HG03196 (cell line): ENCODE measurements around the gene SMURF1.
"Not testable (repeated sequence)": the region's sequence is repeated elsewhere in the genome, so short reads cannot be mapped to it uniquely, and the experiment has no call there.

Experiments
- ATAC-seq: cut with Tn5 transposase; IDR thresholded peaks from one replicate; pipeline ENCODE4 v1.9.1; 2021; ENCODE audit not compliant: unreplicated experiment

SMURF1 gene

GRCh38 chr7:99143853-99144672 is at the start of gene SMURF1:
Gene SMURF1 (minus strand): TSS chr7:99144108. CDS start chr7:99143780, 328 bp downstream.
- peak; percentile 86 for ATAC-seq

DNA sequence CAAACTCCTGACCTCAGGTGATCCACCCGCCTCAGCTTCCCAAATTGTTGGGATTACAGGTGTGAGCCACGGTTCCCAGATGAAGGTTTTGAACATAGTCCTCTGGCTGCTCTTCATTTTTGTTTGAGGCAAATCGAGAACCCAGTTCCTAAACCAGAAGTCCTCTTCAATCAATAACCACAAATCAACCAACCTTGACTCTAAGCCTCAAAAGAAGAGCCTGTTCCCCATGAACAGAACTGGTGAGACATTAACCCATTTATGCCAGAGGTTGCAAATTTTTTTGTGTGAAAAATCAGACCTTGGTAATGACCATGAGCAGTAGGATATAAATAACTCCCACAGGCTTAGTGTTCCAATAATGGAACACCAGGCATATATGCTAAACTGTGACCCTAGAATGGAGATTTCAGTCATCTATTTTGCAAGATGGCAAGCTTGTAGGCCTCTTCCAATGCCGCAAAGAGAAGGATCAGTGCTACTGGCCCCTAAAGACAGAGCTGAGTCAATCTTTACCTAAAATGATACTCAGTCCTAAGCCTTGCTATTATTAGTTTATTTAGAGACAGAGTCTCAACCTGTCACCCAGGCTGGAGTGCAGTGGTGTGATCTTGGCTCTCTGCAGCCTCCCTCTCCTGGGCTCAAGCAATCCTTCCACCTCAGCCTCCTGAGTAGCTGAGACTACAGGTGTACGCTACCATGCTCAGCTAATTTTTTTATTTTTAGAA is 48.1 kb upstream of the SMURF1 start:
- ATAC-seq, result no peak

DNA sequence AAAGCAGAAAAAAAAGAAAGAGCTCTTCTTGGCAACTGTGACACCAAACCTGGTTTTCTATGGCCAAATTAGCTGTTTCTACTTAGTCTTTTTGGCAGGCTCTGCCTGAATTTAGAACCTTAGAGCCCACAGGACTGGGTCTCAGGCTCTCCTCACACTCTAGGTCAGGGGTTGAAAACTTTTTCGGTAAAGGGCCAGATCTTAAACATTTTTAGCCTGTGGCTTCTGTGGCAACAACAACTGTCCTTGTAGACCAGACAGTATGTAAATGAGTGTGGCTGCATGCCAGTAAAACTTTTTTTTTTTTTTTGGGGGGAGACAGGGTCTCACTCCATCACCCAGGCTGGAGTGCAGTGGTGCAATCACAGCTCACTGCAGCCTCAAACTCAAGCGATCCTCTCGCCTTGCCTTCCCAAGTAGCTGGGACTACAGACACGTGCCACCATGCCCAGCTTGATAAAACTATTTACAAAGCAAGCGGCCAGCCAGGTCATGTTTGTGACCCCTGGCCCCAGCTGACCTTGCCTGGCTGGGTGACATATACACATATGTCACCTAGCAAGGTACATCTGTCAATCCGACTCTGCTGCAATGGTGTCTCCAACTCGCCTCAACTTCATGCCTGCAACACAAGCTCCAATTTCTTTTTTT is 46.6 kb upstream of the SMURF1 start:
- no peak for ATAC-seq

DNA sequence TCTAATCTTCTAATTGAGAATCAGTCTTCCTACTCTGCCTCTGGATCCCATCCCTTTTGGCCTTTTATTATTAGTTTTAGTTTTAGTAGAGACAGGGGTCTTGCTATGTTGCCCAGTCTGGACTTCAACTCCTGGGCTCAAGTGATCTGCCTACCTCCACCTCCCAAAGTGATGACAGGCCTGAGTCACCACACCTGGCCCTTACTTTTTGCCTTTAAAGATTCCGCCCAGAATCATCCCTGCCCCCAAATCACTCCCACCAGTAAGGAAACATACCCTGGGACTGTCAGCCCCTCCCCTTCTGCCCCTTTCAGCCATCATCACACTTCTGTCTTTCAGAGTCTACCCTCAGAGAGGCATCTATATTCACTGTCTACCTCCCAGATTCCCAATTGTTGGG is 45.3 kb upstream of the SMURF1 start:
- ATAC-seq, result no peak

DNA sequence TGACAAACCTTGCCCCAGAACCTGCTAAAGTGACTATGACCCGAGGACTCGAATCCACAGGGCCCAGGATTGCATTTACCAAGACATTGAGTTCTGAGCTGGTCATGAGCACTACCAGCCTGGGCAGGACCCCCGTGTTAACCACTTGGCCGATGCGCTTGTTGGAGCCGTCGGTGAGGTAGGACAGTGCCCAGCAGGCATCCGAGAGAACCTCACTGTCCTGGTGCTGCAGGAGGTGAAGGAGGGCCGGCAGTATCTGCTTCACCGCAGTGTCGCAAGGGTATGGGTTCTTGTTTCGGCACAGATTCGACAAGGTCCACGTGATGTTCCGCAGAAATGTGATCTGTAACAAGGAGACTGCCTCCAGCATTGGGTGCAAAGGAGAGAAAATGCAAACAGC is 44.3 kb upstream of the SMURF1 start:
- ATAC-seq, result no peak

- ATAC-seq, result no peak
These were observed 40.8 kb upstream of the SMURF1 start for GRCh38 chr7:99184532-99185218.

DNA sequence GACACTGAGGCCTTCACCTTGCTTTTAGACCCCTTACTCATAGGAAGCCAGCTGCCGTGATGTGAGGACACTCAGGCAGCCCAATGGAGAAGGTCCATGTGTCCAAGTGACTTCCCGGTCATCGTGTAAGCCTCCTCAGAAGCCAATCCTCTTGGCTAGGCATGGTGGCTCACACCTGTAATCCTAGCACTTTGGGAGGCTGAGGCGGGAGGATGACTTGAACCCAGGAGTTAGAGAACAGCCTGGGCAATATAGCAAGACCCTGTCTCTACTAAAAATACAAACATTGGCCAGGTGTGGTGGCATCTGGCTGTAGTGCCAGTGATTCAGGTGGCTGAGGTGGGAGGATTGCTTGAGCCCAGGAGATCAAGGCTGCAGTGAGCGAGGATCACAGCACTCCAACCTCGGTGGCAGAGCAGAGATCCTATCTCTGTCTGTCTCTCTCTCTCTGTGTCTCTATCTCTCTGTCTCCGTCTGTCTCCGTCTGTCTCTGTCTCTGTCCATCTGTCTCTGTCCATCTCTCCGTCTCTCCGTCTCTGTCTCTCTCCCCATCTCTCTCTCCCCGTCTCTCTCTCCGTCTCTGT is 36.3 kb upstream of the SMURF1 start:
- ATAC-seq, result no peak

DNA sequence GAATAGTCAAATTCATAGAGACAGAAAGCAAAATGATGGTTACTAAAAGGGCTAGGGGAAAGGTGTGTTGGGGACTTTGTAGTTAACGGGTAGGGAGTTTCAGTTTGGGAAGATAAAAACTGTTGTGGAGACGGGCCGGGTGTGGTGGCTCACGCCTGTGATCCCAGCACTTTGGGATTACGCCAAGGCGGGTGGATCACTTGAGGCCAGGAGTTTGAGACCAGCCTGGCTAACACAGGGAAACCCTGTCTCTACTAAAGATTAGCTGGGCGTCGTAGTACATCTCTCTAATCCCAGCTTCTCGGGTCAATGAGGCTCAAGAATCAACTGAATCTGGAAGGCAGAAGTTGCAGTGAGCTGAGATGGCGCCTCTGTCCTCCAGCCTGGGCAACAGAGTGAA is 33.3 kb upstream of the SMURF1 start:
- no peak for ATAC-seq

DNA sequence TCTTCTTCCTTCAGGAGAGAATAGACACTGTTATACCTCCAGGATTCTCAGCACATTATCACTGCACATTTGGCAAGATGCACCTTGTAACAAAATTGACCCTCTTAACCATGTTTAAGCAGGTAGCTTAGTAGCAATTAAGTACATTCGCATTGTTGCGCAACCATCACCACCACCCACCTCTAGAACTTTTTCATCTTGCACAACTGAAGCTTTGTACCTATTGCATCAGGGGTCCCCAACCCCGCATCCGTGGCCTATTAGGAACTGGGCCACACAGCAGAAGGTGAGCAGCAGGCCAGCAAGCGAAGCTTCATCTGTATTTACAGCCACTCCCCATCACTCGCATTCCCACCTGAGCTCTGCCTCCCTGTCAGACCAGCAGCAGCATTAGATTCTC is 29.9 kb upstream of the SMURF1 start:
- ATAC-seq, result no peak

GRCh38 chr7:99171731-99172130 is 27.8 kb upstream of the SMURF1 start:
- no peak for ATAC-seq

DNA sequence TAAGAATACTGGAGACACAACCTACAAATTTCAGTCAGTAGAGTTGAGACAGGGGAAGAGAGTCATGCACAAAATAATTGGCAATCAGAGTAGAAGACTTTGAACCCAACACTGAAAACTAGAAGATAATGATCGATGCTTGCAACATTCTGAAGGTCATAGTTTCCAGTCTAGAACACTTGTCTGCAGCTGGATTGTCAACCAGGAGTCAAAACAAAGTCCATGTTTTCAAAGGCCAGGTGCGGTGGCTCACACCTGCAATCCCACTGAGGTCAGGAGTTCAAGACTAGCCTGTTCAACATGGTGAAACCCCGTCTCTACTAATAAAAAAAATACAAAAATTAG is 26.8 kb upstream of the SMURF1 start:
- no peak for ATAC-seq

GRCh38 chr7:99170065-99170729 is 26.3 kb upstream of the SMURF1 start:
- ATAC-seq, result no peak

- ATAC-seq, result no peak
These were observed 23.2 kb upstream of the SMURF1 start for GRCh38 chr7:99167072-99167471.

- no peak for ATAC-seq
These were observed 21.9 kb upstream of the SMURF1 start for GRCh38 chr7:99165816-99166215.

- not testable (repeated sequence) for ATAC-seq
These were observed 19.8 kb upstream of the SMURF1 start for GRCh38 chr7:99163669-99164068.

DNA sequence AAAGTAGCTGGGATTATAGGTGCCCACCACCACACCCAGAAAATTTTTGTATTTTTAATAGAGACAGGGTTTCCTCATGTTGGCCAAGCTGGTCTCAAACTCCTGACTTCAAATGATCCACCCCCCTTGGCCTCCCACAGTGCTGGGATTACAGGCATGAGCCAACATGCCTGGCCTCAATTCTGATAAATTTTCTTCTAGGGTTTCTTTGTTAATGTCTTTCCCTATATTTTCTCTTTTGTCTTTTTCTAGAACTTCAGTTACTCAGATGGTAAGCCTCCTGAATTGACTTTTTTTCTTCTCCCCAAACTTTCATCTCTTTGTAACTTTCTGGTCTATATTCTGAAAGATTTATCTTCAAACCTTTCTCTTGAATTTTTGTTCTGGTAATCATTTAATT is 12.7 kb upstream of the SMURF1 start:
- ATAC-seq, result no peak

DNA sequence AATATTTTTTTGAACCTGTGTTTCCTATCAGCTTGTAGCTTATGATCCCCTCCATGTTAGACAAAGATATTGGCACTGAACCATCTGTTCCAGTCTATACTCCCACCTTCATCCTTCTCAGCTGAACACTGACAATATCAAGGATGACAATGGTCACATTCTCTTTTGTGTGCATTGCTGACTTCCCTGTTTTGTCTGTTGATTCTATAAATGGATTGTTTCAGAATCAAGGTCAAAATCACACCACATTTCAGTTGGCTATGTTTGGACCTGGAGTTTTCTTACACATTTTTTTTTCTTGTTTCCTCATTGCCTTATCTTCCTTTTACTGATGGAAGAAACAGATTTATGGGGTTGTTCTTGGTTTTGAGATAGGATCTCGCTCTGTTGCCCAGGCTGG is 11.3 kb upstream of the SMURF1 start:
- ATAC-seq, result no peak

DNA sequence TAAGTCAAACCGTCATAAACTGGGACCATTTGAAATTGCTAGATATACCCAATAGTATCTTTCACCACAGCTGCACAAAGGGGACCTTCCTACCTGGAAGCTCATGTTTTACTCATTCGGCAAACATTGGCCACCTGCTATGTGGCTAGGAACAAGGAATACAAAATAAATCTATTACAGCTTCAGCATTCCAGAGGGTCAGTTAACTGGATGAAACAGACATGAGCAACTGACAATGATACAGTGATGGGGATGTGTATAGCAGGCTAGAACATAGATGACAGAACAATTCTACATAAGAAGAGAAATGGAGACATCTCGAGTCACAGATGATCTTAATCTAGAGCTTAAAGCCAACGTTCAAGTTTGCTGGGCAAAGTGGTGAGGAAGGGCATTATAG is 3.1 kb upstream of the SMURF1 start:
- ATAC-seq, result no peak

DNA sequence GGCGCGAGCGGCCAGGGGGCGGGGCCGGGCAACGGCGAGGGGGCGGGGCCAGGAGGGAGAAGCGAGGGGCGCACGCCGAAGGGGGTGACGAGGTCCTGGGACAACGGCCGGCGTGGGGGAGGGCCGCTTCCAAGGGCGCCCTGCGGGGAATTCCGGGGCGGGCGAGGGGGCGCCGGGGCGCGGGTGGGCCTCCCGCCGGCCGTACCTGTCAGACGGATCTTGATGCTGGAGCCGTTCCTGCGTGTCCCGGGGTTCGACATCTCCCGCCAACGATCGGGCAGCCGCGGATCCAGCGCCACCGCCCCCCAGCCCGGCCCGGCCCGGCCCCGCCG is 421 bp downstream of the SMURF1 start:
- ATAC-seq, result no peak

DNA sequence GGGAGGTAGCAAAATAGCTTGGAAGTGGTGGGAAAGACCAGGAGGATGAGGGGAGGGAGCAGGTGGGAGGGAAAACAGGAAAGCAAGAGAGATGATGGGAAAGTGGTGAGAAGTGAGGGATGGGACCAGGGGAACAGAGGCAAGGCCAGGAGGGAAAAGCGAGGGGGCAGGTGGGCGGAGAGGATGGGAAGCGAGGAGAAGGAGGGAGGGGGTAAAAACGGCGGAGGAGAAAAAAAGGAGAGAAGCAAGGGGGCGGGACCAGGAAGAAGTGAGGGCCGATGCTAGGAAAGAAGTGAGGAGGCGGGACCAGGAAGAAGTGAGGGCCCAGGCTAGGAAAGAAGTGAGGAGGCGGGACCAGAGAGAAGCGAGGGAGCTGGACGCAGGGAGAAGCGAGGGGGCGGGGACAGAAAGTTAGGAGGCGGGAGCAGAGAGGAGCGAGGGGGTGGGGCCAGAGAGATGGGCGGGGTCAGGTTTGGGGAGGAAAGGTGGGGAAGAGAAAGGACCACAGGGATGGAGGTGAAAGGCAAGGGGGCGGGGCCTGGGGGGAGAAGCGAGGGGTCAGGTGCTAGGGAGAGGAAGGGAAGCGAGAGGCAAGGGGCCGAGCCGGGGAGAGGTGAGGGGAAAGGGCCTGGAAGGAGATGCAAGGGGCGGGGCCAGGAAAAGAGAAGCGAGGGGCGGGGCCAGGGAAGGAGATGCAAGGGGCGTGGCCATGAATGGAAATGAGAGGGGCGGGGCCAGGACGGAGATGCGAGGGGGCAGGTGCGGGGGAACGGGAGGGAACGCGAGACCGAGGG is 984 bp downstream of the SMURF1 start:
- no peak for ATAC-seq
